ENCODE results near the gene C1orf210.

Gene C1orf210

GRCh38 chr1:43280692-43281091 is 4.7 kb downstream of the C1orf210 start:
- H3K4me3 ChIP-seq (ENCODE audit: low read depth, low read length, poor library complexity, severe bottlenecking): no peak overlapping the region
- H2AFZ ChIP-seq (ENCODE audit: low read length): no peak overlapping the region
- no peaks in the 10 kb centered on the region for H3K36me3 ChIP-seq (ENCODE audit: insufficient read depth, low read length)
- H3F3A ChIP-seq (ENCODE audit: insufficient read depth, low read length): no peaks in the 10 kb centered on the region
- TF ChIP-seq EZH2 (IDR thresholded peaks at IDR 0.05; ENCODE audit: borderline replicate concordance, low read length): no peak
- no peak for TF ChIP-seq CTCF (IDR thresholded peaks at IDR 0.05; ENCODE audit: low read length)
- H3K9me3 ChIP-seq (ENCODE audit: low read length): no peaks in the 10 kb centered on the region
- H4K20me1 ChIP-seq (ENCODE audit: insufficient read depth, low read length): no peaks in the 10 kb centered on the region
- H3K79me2 ChIP-seq (ENCODE audit: insufficient read depth, low read length): no peaks in the 10 kb centered on the region
- no peak overlapping the region for H3K9ac ChIP-seq (ENCODE audit: low read length)
- no peaks in the 10 kb centered on the region for H3K4me1 ChIP-seq (ENCODE audit: insufficient read depth, low read length, severe bottlenecking)
- H3K9me2 ChIP-seq (ENCODE audit: low read depth, low read length): no peaks in the 10 kb centered on the region
- H3K4me2 ChIP-seq (ENCODE audit: low read length): no peak overlapping the region
- H3K27ac ChIP-seq (ENCODE audit: low read depth, low read length, poor library complexity, severe bottlenecking): no peak overlapping the region
- H3K27me3 ChIP-seq (ENCODE audit: insufficient read depth, low read length): peaks cover 5% of the 10 kb centered on the region; the same call in 1 of the 2 replicates

- Histone ChIP-seq H3K27ac (ENCODE audit: low read depth, low read length, poor library complexity, severe bottlenecking) (no peak overlapping the region), H3K9me2 (ENCODE audit: low read depth, low read length) (no peaks in the 10 kb centered on the region), H3F3A (ENCODE audit: insufficient read depth, low read length) (no peaks in the 10 kb centered on the region), H3K9ac (ENCODE audit: low read length) (no peak overlapping the region), H3K9me3 (ENCODE audit: low read length) (no peaks in the 10 kb centered on the region), H4K20me1 (ENCODE audit: insufficient read depth, low read length) (no peaks in the 10 kb centered on the region), H3K27me3 (ENCODE audit: insufficient read depth, low read length) (peaks cover 6% of the 10 kb centered on the region; the same call in 1 of the 2 replicates), H3K36me3 (ENCODE audit: insufficient read depth, low read length) (no peaks in the 10 kb centered on the region), H3K4me1 (ENCODE audit: insufficient read depth, low read length, severe bottlenecking) (no peaks in the 10 kb centered on the region), H2AFZ (ENCODE audit: low read length) (no peak overlapping the region), H3K79me2 (ENCODE audit: insufficient read depth, low read length) (no peaks in the 10 kb centered on the region), H3K4me3 (ENCODE audit: low read depth, low read length, poor library complexity, severe bottlenecking) (no peak overlapping the region), H3K4me2 (ENCODE audit: low read length) (no peak overlapping the region)
- TF ChIP-seq CTCF (IDR thresholded peaks at IDR 0.05; ENCODE audit: low read length) (no peak), EZH2 (IDR thresholded peaks at IDR 0.05; ENCODE audit: borderline replicate concordance, low read length) (no peak)
Observed at GRCh38 chr1:43279666-43280065, 5.7 kb downstream of the C1orf210 start.

- Histone ChIP-seq H3K9ac (ENCODE audit: low read length) (no peak overlapping the region), H3K4me3 (ENCODE audit: low read depth, low read length, poor library complexity, severe bottlenecking) (no peak overlapping the region), H3F3A (ENCODE audit: insufficient read depth, low read length) (no peaks in the 10 kb centered on the region), H3K9me2 (ENCODE audit: low read depth, low read length) (no peaks in the 10 kb centered on the region), H3K4me2 (ENCODE audit: low read length) (no peak overlapping the region), H3K4me1 (ENCODE audit: insufficient read depth, low read length, severe bottlenecking) (no peaks in the 10 kb centered on the region), H3K27me3 (ENCODE audit: insufficient read depth, low read length) (peaks cover 6% of the 10 kb centered on the region; the same call in 1 of the 2 replicates), H3K27ac (ENCODE audit: low read depth, low read length, poor library complexity, severe bottlenecking) (no peak overlapping the region), H3K79me2 (ENCODE audit: insufficient read depth, low read length) (no peaks in the 10 kb centered on the region), H4K20me1 (ENCODE audit: insufficient read depth, low read length) (no peaks in the 10 kb centered on the region), H2AFZ (ENCODE audit: low read length) (no peak overlapping the region), H3K36me3 (ENCODE audit: insufficient read depth, low read length) (no peaks in the 10 kb centered on the region), H3K9me3 (ENCODE audit: low read length) (no peaks in the 10 kb centered on the region)
- TF ChIP-seq CTCF (IDR thresholded peaks at IDR 0.05; ENCODE audit: low read length): no peak
- no peak for TF ChIP-seq EZH2 (IDR thresholded peaks at IDR 0.05; ENCODE audit: borderline replicate concordance, low read length)
Observed at GRCh38 chr1:43279161-43279560, 6.2 kb downstream of the C1orf210 start.
